ENCODE data around the gene GOLGA8O.
"Not testable (repeated sequence)": the region's sequence is repeated elsewhere in the genome, so short reads cannot be mapped to it uniquely, and the experiment has no call there.

DNA sequence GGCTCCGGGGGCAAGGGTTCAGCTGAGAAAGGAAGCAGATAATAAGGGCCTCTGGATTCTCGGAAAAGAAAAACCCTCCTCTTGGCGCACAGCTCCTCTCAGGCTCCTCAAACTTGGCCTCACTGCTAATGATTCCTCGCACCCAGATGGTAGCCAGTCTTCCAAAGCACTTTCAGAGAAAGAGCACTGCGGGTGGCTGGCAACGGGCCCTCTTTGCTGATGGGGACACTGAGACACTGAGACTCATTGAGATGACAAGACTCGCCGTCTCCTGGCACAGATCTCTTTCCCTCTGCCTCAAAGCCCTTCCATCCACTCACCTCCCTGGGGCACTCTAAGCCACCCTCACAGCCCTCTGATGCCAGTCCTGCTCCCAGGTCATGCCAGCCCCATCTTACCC, 58.9 kb downstream of the GOLGA8O start:
- TF ChIP-seq NFRKB (IDR thresholded peaks at IDR 0.05); ZNF384 (IDR thresholded peaks at IDR 0.05); FOXK2 (IDR thresholded peaks at IDR 0.05); BHLHE40 (IDR thresholded peaks at IDR 0.05; ENCODE audit: borderline replicate concordance); ARNT (IDR thresholded peaks at IDR 0.05); FOXM1 (IDR thresholded peaks at IDR 0.05; ENCODE audit: borderline replicate concordance); L3MBTL2 (conservative IDR thresholded peaks at IDR 0.05); SUZ12 (IDR thresholded peaks at IDR 0.05); SP1 (IDR thresholded peaks at IDR 0.05): not testable (repeated sequence)

Data from HEK293T (cell line).